Hippocampal formation (tissue), 2 donors: ENCODE measurements around the gene ZNF346.
A peak's percentile ranks its signal among the peaks of the same experiment; 100 is the strongest.

Experiments
- DNase-seq, 2 donors: peaks; one replicate each; lab custom pipeline; 2025; lab: John Stamatoyannopoulos, UW

ZNF346 gene

DNA sequence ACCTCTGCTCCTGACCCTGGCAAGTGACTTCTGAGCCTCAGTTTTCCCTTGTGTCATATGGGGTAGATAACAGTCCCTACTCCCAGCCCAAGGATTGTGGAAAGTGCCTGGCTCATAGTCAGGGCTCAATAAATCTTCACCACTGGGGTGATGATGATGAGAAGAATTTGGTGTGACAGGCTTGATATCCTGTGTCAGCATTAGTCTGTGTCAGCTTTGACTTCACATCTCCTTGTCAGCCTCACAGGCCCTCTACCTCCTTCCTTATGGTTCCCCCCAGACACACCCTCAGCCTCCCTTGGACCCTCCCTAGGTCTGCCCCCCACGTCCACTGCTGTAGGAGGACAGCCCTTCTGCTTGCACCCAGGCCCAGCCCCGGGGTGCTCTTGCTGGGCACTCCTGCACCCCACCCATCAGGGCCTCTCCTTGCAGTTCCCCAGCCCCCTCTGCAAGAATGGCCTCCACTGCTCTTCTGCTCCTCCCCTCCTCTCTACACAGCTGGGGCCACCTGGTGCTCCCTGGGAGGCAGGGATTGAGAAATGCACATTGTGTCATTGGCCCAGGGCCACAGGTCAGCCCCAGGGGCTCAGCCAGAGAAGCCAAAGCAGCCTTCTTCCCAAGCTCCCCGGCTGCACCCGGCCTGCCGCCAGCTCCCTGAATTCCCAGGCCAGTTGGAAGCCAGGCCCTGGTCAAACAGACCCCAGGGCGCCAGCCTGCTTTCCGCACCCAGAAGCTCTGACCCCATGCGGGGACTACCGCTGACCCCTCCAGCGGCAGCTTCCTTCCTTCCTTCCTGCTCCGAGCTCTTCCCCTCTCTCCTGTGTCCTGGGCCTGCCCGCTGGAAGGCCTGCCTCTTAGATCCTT, 72.0 kb downstream of the ZNF346 start:
- DNase-seq, result no peak

GRCh38 chr5:177095088-177095669, 72.7 kb downstream of the ZNF346 start:
- DNase-seq, result no peak

GRCh38 chr5:177096162-177097015, 73.9 kb downstream of the ZNF346 start:
- no peak for DNase-seq

GRCh38 chr5:177097016-177097985, 74.8 kb downstream of the ZNF346 start:
- no peak for DNase-seq

- no peak for DNase-seq
Measured at GRCh38 chr5:177098120-177098469, 75.6 kb downstream of the ZNF346 start.

GRCh38 chr5:177098470-177099141, 76.1 kb downstream of the ZNF346 start:
- peak in 1 of 2 donors; percentile 26 for DNase-seq

- DNase-seq, result no peak
Measured at GRCh38 chr5:177099422-177100093, 77.1 kb downstream of the ZNF346 start.

GRCh38 chr5:177100714-177101121, 78.2 kb downstream of the ZNF346 start:
- no peak for DNase-seq

GRCh38 chr5:177103523-177104253, 81.2 kb downstream of the ZNF346 start:
- no peak for DNase-seq

DNA sequence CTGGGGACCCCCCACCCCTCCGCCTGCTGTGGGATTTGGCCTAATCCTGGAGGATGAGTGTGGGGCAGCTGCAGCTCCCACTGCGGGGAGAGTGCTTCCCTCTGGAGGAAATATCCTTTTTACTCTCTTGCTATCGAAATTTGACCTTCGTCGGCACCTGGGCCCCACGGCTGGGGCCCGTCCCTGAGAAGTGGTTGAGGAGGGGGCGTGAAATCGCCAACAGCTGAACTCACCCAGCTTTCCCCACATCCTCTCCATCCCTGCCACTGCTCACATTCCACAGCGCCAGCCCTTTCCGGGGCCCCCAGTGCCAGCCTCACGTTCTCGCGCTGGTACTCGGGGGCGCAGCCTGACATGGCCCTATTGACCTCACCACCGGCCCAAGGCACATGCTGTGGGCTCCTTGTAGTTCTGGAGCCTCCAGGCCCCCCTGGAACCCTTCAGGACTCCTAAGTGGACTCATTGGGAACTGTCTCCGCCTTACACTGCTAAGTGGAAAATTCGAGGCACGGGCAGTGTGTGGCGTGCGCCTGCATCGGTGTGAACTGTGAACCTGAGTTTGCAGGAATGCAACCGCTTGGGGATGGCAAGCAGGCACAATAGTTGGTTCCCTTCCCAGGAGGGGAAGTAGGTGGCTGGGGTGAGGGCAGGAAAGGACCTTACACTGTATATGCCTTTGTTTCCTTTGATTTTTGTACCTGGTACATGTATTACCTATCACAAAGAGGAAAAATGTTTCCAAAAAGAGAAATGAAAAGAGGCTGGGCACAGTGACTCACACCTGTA, 83.4 kb downstream of the ZNF346 start:
- no peak for DNase-seq

DNA sequence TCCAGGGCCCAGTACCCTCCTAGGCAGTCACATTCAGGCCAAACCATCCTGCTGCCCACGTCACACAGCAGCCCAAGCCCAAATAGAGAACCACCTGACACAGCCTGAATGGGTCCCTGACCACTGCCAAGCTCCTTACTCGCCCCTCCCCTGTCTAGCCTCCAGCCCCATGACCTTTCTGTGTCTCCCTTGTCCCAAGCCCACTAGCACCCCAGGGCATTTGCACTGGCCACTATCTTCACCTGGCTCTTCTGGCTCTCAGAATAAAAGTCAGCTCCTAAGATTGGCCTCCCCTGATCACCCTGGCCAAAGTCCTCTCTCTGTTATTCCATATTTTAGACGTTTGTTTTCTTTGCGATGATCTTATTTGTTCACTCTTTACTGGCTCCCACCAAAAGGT, 84.7 kb downstream of the ZNF346 start:
- no peak for DNase-seq

DNA sequence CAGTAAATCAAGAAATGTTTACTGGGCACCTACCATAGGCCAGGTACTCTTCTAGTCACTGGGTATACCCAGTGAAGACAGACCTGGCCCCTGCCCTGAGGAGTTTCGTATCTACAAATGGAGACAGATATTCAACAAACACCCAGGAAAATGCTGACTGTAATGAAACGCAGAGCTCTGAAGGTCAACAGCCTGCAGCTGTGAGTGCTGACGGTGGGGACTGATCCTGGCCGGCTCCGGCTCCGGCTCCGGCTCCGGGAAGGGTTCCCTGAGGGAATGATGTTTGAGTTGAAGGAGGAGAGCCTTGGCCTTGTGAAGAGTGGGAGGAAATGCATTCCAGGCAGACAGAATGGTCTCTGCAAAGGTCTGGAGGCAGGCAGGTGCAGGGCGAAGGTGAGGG, 87.3 kb downstream of the ZNF346 start:
- DNase-seq, result no peak

GRCh38 chr5:177111720-177112394, 89.4 kb downstream of the ZNF346 start:
- DNase-seq, result peak; percentile 7 to 25

DNA sequence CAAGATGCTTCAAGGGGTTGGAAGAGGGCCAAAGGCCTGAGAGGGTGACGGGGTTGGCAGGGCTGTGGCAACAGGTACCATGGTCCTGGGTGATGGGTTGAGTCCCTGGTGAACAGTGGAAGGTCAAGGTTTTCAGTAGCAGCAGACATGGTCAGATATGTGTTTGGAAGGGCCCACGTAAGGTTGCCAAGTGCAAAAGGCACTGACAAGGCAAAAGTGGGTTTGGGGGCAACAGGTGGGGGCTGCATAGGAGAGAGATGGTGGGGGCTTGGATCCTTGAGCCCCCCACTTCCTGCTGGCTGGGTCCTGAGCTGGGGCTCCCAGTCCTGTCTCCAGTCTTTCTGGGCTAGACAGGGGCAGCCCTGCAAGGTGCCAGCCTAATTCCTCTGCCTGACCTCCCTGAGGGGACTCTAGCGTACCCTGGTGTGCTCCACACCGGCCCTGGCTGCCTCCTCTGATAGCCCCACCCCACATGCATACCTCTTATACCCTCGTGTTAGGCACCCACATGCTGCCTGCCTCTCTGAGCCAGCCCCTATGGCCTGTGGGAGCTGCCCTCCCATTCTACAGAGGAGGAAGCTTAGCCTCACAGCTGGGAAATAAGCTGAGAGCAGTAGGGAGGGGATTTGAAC, 90.2 kb downstream of the ZNF346 start:
- DNase-seq, result no peak

DNA sequence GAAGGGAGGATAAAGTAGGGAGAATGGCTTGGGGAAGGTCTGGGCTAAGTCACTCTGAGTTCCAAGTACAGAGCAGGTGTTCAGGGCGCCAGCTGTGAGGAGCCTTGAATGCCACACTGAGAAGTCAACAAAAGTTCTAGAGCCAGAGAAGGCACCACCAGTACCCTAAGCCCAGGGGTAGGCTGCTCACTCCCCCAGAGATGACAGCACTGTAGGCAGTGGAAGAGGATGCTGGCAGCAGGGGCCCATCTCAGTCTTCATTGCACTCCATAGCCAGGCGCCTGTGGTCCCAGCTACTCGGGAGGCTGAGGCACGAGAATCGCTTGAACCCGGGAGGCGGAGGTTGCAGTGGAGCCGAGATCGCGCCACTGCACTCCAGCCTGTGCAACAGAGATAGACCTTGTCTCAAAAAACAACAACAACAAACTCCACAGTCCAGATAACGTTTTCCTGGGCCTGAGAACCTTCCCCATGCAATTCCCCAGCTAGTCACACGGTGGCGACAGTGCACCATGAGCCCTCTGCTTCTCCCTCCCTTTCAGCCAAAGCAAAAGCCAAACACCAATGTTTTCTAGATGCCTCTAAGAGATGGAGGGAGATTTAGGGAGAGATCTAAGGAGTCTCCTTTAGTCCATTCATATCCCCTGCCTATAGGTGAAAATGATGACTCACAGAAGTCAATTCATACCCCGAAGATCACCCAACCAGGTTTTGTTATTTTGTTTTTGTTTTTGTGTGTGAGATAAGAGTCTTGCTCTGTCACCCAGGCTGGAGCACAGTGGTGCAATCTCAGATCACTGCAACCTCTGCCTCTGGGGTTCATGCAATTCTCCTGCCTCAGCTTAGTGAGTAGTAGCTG, 91.3 kb downstream of the ZNF346 start:
- DNase-seq, result peak; percentile 56 to 81

DNA sequence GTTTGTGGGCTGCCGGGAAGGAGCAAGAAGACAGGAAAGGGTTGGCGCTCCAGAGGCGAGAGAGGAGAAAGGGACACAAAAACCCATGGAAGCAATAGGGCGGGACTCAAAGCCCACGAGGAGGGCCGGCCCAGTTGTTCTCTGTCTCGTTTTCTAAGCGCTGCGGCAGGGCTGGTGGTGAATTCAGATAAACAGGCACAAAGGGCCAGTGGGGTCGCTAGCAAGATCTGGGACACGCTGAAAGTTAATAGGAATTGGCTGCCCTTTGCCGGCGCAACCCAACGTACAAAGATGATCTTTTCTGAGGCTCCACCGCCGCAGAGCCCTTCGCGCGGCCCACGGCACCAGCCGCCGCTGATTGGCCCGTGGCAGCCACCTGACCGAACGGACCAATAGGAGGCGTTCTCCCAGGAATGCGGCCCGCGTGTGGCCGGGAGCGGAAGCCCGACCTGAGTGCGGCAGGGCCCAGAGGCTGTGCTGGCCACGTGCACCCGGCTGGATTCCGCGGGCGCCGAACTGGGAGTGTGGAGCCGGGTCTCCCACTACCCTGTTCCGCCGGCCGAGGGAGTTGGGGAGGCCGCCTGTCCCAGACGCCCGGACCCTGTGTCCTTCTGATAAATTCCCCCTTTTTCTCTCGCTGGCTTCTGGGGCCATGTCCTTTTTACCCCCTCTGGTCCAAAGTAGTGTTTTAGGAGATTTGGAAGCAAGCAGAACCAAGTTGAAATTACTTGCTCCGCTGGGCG, 94.3 kb downstream of the ZNF346 start:
- DNase-seq, result peak; percentile 72 to 89
